Measurements from ENCODE around the gene IL36A.

The IL36A gene

DNA sequence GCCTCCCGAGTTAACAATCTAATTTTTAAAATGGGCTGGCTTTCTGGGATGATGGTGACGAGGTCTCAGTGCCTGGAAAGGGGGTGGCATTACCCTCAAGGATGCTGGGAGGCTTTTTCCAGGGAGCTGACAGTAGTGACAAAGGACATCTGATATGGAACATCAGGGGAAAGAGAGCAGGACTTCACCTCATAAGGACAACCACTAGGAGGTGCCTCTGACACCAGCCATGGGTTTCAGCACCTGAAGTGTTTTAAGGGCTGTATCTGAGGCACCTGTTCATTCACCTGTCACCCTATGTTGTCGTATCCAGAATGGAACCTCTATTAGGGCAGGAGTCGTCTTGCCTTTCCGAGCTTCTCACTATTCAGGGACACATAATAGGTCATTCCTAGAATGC is 36.6 kb downstream of the IL36A start:
- Histone ChIP-seq H3K4me1 (ENCODE audit: insufficient read depth, insufficient read length) (no peaks in the 10 kb centered on the region), H3K4me3 (ENCODE audit: insufficient read length, low read depth) (no peak overlapping the region), H3K27me3 (ENCODE audit: insufficient read depth, insufficient read length) (no peaks in the 10 kb centered on the region), H3K9ac (ENCODE audit: insufficient read length, low read depth) (no peak overlapping the region), H3K9me3 (ENCODE audit: insufficient read depth, low read length) (no peaks in the 10 kb centered on the region), H3K36me3 (ENCODE audit: insufficient read depth, insufficient read length, low read length) (no peaks in the 10 kb centered on the region)
- no peak for DNase-seq (ENCODE audit: low read depth, low spot score)
- TF ChIP-seq YY1 (IDR thresholded peaks at IDR 0.05; ENCODE audit: insufficient read depth, insufficient read length) = no peak
- no peak for TF ChIP-seq ZNF274 (IDR thresholded peaks at IDR 0.05; ENCODE audit: low read depth, low read length)
- no peak for TF ChIP-seq SUZ12 (IDR thresholded peaks at IDR 0.05; ENCODE audit: extremely low read depth, insufficient read depth, insufficient read length)

DNA sequence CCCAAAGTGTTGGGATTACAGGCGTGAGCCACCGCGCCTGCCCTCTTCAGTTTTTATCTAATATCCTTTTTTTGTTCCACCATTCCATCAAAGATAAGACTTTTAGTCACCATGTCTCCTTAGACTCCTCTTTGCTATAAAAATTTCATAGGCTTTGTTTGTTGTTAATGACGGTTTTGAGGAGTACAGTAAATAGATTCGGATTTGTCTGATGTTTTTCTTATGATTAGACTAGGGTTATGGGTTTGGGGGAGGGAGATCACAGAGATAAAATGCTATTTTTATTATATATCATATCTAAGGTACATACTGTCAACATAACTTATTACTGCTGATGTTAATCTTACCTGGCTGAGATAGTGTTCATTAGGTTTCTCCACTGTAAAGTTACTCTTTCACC is 41.2 kb downstream of the IL36A start:
- no peak for DNase-seq (ENCODE audit: low read depth, low spot score)
- Histone ChIP-seq H3K27me3 (ENCODE audit: insufficient read depth, insufficient read length) (no peaks in the 10 kb centered on the region), H3K36me3 (ENCODE audit: insufficient read depth, insufficient read length, low read length) (no peaks in the 10 kb centered on the region), H3K4me1 (ENCODE audit: insufficient read depth, insufficient read length) (no peaks in the 10 kb centered on the region), H3K4me3 (ENCODE audit: insufficient read length, low read depth) (no peak overlapping the region), H3K9me3 (ENCODE audit: insufficient read depth, low read length) (no peaks in the 10 kb centered on the region), H3K9ac (ENCODE audit: insufficient read length, low read depth) (no peak overlapping the region)
- TF ChIP-seq SUZ12 (IDR thresholded peaks at IDR 0.05; ENCODE audit: extremely low read depth, insufficient read depth, insufficient read length) (no peak), YY1 (IDR thresholded peaks at IDR 0.05; ENCODE audit: insufficient read depth, insufficient read length) (no peak), ZNF274 (IDR thresholded peaks at IDR 0.05; ENCODE audit: low read depth, low read length) (no peak)

GRCh38 chr2:113050921-113051895 is 45.9 kb downstream of the IL36A start:
- peaks cover 23% of the 10 kb centered on the region; the same call in 1 of the 2 replicates for H3K9me3 ChIP-seq (ENCODE audit: insufficient read depth, low read length)
- no peaks in the 10 kb centered on the region for H3K27me3 ChIP-seq (ENCODE audit: insufficient read depth, insufficient read length)
- no peak overlapping the region for H3K4me3 ChIP-seq (ENCODE audit: insufficient read length, low read depth)
- H3K36me3 ChIP-seq (ENCODE audit: insufficient read depth, insufficient read length, low read length) = no peaks in the 10 kb centered on the region
- DNase-seq (ENCODE audit: low read depth, low spot score) = no peak
- TF ChIP-seq YY1 (IDR thresholded peaks at IDR 0.05; ENCODE audit: insufficient read depth, insufficient read length) (no peak), ZNF274 (IDR thresholded peaks at IDR 0.05; ENCODE audit: low read depth, low read length) (no peak), SUZ12 (IDR thresholded peaks at IDR 0.05; ENCODE audit: extremely low read depth, insufficient read depth, insufficient read length) (no peak)
- H3K9ac ChIP-seq (ENCODE audit: insufficient read length, low read depth) = no peak overlapping the region
- H3K4me1 ChIP-seq (ENCODE audit: insufficient read depth, insufficient read length) = no peaks in the 10 kb centered on the region

DNA sequence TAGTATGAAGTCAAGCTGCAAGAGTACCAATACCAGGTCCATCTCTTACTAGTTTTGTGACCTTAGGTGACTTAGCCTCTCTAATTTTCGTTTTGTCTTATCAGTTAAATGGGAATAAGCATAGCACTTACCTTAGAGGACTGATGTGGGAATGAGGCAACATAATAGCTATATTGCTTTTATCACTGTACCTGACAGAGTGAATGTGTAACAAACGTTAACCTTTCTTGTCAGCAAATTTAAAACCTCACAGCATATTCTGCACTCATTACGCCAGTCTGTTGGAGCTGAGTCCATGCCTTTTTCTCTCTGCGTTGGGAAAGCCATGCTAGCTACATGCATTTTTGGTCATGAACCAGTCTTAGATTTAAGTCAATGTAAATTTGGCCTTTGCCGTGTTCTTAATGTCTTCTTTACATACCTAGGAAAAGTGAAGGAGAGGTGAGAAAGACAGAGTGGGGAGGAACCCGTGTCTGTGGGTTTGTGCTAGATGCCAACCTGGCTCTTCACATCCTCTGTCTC is 47.2 kb downstream of the IL36A start, which contains the start of gene IL36B:
IL36B (minus strand) TSS at position 472 of the 522 bp plus-strand sequence.
- no peaks in the 10 kb centered on the region for H3K4me1 ChIP-seq (ENCODE audit: insufficient read depth, insufficient read length)
- no peak within 1 kb of the TSS for H3K4me3 ChIP-seq (ENCODE audit: insufficient read length, low read depth)
- no peak within 1 kb of the TSS for H3K9ac ChIP-seq (ENCODE audit: insufficient read length, low read depth)
- H3K27me3 ChIP-seq (ENCODE audit: insufficient read depth, insufficient read length) = no peaks in the 10 kb centered on the region
- TF ChIP-seq YY1 (IDR thresholded peaks at IDR 0.05; ENCODE audit: insufficient read depth, insufficient read length) = no peak
- TF ChIP-seq SUZ12 (IDR thresholded peaks at IDR 0.05; ENCODE audit: extremely low read depth, insufficient read depth, insufficient read length) = no peak
- no peak for TF ChIP-seq ZNF274 (IDR thresholded peaks at IDR 0.05; ENCODE audit: low read depth, low read length)
- no peak for DNase-seq (ENCODE audit: low read depth, low spot score)
- peaks cover 27% of the 10 kb centered on the region; the same call in 1 of the 2 replicates for H3K9me3 ChIP-seq (ENCODE audit: insufficient read depth, low read length)
- no peaks in the 10 kb centered on the region for H3K36me3 ChIP-seq (ENCODE audit: insufficient read depth, insufficient read length, low read length)

GRCh38 chr2:113053666-113054065 is 48.4 kb downstream of the IL36A start:
- peaks cover 27% of the 10 kb centered on the region; the same call in 1 of the 2 replicates for H3K9me3 ChIP-seq (ENCODE audit: insufficient read depth, low read length)

DNA sequence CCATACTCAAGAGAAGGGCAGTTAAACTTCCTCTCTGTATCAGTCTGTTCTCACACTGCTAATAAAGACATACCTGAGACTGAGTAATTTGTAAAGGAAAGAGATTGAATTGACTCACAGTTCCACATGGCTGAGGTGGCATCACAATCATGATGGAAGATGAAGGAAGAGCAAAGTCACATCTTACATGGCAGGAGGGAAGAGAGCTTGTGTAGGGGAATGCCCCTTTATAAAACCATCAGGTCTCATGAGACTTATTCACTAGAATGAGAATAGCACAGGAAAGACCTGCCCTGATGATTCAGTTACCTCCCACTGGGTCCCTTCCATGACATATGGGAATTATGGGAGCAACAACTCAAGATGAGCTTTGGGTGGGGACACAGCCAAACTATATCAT is 48.8 kb downstream of the IL36A start:
- Histone ChIP-seq H3K27me3 (ENCODE audit: insufficient read depth, insufficient read length) (peaks cover 7% of the 10 kb centered on the region), H3K4me1 (ENCODE audit: insufficient read depth, insufficient read length) (no peaks in the 10 kb centered on the region), H3K36me3 (ENCODE audit: insufficient read depth, insufficient read length, low read length) (no peaks in the 10 kb centered on the region), H3K9me3 (ENCODE audit: insufficient read depth, low read length) (peaks cover 27% of the 10 kb centered on the region; the same call in 1 of the 2 replicates), H3K9ac (ENCODE audit: insufficient read length, low read depth) (no peak overlapping the region), H3K4me3 (ENCODE audit: insufficient read length, low read depth) (no peak overlapping the region)
- DNase-seq (ENCODE audit: low read depth, low spot score) = no peak
- TF ChIP-seq SUZ12 (IDR thresholded peaks at IDR 0.05; ENCODE audit: extremely low read depth, insufficient read depth, insufficient read length) = no peak
- TF ChIP-seq YY1 (IDR thresholded peaks at IDR 0.05; ENCODE audit: insufficient read depth, insufficient read length) = no peak
- TF ChIP-seq ZNF274 (IDR thresholded peaks at IDR 0.05; ENCODE audit: low read depth, low read length) = no peak

More at GRCh38 chr2:113053666-113054065, 48.4 kb downstream of the IL36A start:
- H3K4me1 ChIP-seq (ENCODE audit: insufficient read depth, insufficient read length) = no peaks in the 10 kb centered on the region
- no peak for TF ChIP-seq YY1 (IDR thresholded peaks at IDR 0.05; ENCODE audit: insufficient read depth, insufficient read length)
- TF ChIP-seq ZNF274 (IDR thresholded peaks at IDR 0.05; ENCODE audit: low read depth, low read length) = no peak
- no peak overlapping the region for H3K4me3 ChIP-seq (ENCODE audit: insufficient read length, low read depth)
- no peak overlapping the region for H3K9ac ChIP-seq (ENCODE audit: insufficient read length, low read depth)
- peaks cover 3% of the 10 kb centered on the region for H3K27me3 ChIP-seq (ENCODE audit: insufficient read depth, insufficient read length)
- H3K36me3 ChIP-seq (ENCODE audit: insufficient read depth, insufficient read length, low read length) = no peaks in the 10 kb centered on the region
- no peak for DNase-seq (ENCODE audit: low read depth, low spot score)

DNA sequence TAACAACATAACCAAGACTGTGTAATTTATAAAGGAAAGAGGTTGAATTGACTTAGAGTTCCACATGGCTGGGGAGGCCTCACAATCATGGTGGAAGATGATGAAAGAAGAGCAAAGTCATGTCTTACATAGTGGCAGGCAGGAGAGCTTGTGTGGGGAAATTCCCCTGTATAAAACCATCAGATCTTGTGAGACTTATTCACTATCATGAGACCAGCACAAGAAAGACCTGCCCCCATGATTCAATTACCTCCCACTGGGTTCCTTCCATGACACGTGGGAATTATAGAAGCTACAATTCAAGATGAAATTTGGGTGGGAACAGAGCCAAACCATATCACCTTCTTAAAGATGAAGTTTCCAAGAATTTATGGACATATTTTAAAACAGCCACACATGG is 51.3 kb downstream of the IL36A start:
- Histone ChIP-seq H3K9ac (ENCODE audit: insufficient read length, low read depth) (no peak overlapping the region), H3K27me3 (ENCODE audit: insufficient read depth, insufficient read length) (peaks cover 11% of the 10 kb centered on the region), H3K36me3 (ENCODE audit: insufficient read depth, insufficient read length, low read length) (no peaks in the 10 kb centered on the region), H3K9me3 (ENCODE audit: insufficient read depth, low read length) (peaks cover 27% of the 10 kb centered on the region; the same call in 1 of the 2 replicates), H3K4me1 (ENCODE audit: insufficient read depth, insufficient read length) (peaks cover 3% of the 10 kb centered on the region), H3K4me3 (ENCODE audit: insufficient read length, low read depth) (no peak overlapping the region)
- no peak for TF ChIP-seq SUZ12 (IDR thresholded peaks at IDR 0.05; ENCODE audit: extremely low read depth, insufficient read depth, insufficient read length)
- TF ChIP-seq ZNF274 (IDR thresholded peaks at IDR 0.05; ENCODE audit: low read depth, low read length) = no peak
- no peak for TF ChIP-seq YY1 (IDR thresholded peaks at IDR 0.05; ENCODE audit: insufficient read depth, insufficient read length)
- no peak for DNase-seq (ENCODE audit: low read depth, low spot score)

All from NT2/D1 (cell line).